Activated effector memory CD4-positive, alpha-beta T cell treated with anti-CD3 and anti-CD28 coated beads, Interleukin-2, amount 50 U/mL, for 16 hours (primary cell): Measurements from ENCODE around the gene PRKCH.
A peak's percentile ranks its signal among the peaks of the same experiment; 100 is the strongest.

Source experiments
- DNase-seq: peaks from one replicate; pipeline ENCODE4 v3.0.0-alpha.2; 2020

PRKCH gene

DNA sequence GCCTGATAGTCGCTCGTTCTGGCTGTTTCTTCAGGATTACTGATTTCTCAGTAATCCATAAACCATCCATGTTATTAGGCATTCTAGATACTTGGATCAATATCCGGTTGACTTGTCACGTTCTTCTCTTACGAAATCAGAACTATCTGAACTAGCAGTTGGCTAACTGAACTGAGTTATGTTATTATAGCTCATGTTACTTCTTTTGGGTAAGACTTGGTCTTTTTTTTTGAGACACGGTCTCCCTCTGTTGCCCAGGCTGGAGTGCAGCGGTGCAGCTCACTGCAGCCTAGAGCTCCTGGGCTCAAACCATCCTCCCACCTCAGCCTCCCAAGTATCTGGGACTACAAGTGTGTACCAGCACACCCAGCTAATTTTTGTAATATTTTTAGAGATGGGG, 178.6 kb downstream of the PRKCH start:
- DNase-seq, result no peak

DNA sequence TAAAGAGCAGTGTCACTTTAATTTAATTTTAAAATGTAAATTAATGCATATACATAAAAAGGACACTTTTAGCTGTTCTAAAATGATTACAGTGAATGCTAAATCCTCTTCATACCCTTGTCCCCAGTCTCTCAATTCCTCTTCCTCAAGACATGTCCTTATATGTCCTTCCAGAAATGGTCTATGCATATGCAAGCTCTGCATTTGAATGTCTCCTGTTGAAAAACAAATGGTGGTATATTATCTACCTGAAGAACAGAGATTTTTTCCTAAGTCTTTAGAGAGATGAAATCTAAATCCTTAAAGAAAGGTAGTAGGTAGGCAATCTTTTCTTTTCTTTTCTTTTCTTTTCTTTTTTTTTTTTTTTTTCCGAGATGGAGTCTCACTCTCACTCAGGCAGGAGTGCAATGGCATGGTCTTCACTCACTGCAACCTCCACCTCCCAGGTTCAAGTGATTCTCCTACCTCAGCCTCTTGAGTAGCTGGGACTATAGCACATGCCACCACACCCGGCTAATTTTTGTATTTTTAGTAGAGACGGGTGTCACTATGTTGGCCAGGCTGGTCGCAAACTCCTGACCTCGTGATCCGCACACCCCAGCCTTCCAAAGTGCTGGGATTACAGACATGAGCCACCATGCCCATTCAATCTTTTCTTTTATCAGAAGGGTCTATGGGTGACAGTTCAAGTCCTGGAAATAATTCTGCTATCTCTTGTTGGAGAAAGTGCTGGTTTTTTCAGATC, 180.5 kb downstream of the PRKCH start:
- no peak for DNase-seq

DNA sequence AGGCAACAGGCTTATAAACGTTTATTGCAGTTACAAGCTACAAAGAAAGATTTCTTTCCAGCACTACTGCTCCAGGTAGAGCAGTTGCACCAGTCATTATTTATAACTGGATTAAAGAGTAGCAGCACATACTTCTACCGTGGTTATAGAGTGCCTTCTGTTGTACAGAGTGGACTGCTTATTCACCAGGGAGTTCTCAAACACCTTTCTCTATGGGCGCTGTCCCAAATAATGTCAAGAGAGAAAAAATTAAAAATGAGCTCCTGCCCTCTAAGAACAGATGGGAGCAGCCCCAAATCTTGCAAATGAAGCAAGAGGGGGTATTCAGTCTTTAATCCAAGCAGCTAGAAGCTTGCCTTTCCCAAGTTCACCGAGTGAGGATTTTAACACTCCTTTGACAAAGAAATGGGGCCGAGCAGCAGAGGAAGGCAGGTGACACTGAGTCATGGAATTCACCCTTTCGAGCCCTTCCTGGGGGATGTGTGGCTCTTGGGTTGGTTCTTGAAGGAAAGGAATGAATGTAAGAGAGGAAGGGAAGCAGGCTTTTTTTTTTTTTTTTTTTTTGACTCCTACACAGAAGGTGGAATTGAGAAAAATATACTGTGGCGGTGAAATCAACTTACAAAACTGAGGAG, 181.2 kb downstream of the PRKCH start:
- DNase-seq, result no peak

DNA sequence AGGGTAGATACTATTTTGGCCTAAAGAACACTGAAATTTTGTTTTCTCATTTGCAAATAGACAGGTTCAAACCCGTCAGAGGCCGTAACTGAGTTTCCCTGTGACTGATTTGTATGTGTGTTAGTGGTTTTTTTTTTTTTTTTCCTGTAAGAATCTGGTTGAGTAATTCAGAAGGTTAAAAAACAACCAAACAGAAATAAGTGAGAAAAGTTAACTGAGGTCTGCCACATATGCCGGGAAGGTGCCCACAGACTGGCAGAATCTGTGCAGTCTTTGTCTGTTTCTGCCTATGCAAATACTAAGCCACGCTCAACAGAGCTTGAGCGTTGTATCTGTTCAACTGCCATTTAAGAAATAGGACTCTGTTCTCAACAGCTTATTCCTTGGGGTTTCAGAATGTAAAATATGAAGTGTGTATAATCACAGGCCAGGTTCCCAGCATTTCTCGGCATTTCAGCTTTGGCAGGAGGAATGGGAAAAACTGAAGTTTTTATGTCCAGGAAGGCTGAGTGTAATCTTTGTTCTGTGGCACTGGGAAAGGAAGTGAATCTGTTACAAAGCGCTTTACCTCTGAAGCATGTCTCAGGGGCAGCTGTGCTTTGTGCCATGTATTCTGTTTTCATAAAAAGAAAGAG, 181.9 kb downstream of the PRKCH start:
- DNase-seq, result peak; percentile 82

DNA sequence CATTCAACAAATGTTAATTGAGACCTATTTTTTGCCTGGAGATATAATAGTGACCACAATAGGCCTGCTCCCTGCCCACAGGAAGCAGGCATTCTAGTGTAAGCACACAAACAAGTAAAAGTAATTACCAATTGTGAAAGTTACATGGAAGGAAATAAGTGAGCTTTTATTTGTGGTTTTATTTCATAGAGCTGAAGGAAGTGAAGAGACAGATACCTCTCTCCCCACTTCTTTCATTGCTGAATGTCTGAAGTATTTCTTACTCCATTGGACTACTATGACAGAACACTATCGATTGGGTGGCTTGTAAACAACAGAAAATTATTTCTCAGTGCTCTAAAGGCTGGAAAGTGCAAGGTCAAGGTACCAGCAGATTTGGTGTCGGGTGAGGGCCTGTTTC, 183.5 kb downstream of the PRKCH start:
- DNase-seq, result no peak

DNA sequence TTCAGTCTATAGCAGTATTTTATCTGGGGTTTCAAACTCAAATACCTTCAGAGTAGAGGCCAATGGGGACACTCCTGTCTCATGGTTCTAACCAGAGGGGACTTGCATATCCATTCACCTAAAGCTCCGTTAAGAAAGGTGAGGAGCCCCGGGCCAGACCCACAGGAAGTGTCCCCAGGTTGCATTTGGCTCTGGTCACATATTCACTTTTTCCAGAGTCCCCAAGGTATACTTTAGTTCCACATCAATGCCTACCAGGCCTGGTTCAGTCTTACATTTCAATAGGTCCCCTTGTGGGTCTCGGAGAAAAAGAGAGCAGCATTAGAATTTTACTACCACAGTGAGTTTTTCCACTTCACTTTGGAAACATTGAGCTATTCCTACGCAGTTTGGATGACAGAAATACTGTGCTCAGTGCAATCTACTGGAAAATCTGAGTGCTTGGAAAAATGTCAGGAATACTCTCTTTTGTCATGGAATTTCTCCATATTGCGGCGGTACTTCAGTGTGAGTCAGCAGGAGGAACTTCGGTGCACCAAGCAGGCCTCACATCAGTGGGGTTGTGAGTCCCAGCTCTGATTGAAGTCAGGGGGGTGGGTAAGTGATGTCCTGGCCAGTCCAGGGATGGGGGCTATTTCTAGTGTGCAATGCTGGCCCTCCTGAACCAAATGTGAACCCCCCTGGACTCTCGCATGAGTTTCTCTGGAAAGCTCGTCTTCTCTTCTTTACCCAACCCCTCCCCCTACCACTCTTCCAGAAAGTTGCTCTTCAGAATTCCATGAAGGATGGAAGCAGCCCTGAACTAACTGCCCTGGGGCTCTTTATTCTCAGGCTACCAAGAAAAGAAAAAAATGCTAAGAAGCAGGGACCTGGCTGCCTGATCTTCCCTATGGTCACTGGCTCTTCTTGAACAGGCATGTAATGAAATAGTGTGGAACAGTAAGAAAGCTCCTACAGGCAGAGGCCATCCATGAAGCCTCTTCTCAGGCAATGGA, 184.7 kb downstream of the PRKCH start:
- no peak for DNase-seq

DNA sequence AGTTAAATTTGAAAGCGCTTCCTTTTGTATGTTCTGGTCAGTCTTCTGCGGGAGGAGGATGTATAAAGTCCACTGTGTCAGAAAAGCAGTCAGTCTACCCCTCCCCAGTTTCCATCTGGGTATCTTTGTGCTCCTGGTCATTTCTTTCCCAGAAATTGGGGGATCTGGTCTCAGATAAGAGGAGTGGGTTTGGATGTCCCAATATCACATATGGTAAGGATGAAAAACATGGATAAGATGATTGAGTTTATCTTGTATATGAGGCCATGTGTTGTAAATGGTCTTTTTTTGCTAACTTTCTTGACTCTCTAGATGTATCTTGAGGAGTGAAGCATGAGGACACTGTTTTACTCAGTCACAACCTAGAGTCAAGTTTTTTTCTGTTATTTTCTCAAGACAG, 187.1 kb downstream of the PRKCH start:
- DNase-seq, result no peak

DNA sequence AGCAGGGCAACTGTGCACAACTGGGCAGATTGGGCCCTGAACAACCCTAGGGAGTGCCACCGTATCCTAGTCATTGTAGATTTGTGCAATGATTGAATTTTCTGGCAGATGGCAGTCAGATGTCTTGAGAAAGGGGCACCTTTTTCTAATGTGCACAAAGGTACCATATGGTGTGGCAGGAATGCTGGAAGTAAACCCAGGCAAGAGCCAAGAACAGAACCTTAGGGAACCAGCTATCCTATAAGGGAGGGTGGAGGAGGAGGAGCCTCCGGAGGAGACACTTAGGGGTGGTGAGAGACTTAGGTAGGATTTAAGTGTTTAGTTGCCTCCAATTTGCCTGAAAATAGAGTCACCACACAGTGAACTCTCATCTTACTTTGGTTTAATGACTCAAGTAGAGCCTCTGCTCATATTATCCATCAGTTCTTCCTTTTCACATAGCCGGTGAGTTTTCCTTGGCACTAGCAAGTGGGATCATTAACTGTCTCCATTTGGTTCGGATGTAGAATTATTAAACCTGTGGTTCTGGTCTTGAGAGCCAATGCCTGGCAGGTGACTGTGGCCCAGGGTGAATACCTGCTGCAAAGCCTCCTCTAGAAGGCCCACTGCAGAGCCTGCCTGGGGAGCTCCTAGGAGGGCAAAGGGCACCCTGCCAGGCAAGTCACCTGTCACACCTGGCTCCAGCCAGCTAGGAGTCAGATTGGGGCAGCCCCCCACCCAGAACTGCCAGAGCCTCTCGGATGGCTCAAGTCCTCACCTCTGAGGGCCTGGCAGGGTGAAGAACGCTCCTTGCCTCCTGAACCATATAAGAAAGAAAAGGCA, 189.6 kb downstream of the PRKCH start:
- DNase-seq, result no peak

DNA sequence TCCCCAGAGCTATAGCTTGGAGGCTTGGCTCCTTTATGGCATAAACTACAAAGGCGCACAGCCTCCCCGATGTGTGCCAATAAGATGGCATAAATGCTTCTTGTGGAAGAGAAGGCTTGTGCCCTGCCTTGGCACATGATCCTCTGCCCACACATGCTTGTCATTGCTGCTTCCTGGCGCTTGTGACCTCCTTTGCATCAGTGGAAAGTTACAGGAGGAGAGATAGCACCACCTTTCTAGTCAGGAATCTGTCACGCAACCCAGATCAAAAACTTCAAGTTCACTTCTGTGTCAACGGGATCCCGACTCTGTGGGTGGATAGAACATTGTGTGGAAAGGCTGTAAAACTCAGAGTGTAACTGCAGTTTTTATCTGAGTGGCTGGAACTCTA, 190.2 kb downstream of the PRKCH start:
- DNase-seq, result peak; percentile 84

DNA sequence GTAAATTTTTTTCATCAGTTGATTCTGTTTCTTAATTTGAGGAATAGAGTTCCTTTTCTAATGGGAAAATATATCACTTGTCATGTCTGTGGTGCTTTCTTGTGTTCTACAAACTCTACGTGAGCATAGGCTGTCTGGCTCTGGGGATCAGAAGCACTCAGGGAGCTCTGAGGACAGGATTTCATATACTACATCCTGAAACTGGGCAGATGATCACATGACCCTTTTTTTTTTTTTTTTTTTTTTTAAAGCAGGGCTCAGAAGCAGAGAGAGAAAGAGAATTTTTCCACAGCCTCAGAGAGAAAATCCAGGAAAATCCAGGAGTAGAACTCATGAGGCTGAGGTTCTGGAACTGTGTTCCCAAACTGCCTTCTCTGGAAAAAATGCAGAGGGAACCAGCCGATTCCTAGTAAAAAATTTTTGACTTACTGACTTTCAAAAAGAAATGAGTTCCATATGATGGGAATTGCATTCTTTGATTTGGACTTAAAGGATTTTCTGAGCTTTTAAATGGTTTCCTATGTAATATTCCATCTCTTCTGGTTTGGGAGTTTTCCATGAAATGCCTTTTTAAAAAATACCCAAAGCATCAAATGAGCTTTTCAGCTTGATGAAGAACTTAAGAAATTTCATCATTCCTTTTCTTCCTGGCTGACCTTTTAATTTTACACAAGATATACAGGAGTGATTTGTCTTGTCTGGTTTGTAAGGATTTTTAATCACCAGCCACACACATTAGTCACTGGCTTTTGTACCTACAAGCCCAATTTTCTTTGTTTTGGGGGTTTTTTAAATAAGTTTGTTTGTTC, 190.9 kb downstream of the PRKCH start:
- no peak for DNase-seq

DNA sequence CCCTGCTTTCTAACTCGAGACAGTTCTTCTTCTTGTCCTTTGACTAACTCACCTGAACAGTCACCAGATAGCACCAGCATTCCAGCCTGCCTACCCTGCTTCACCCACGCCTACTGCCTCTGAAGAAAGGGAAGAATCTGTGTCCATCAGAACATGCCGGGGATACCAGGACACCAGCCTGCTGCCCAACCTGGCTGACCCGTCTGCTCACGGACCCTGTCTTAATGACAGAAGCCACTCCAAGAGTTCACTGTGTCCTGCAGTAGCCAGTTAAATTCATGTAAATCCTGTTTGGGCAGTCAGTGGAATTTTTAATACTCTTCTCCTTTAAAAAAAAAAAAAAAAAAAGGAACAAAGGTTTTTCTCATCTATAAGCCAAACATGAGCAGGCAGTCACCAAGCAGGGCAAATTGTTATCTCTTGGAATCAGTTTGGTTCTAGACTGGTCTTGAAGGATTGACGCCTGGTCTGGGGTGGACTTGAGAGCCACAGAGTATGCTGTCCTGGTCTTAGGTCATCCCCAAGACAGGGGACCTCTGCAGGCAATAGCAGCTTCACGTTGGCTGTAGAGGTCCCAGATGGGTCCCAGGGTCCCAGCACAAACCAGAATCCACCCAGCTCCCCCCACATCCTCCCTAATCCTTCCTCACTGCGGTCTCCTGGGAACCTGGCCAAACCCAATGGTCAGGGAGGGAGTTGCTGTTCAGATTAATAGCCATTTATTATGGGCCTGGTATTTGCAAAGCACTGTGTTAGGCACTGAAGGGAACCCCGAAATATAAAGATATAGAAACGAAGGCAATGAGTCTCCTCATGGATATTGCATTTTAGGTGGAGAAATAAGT, 192.8 kb downstream of the PRKCH start:
- no peak for DNase-seq

DNA sequence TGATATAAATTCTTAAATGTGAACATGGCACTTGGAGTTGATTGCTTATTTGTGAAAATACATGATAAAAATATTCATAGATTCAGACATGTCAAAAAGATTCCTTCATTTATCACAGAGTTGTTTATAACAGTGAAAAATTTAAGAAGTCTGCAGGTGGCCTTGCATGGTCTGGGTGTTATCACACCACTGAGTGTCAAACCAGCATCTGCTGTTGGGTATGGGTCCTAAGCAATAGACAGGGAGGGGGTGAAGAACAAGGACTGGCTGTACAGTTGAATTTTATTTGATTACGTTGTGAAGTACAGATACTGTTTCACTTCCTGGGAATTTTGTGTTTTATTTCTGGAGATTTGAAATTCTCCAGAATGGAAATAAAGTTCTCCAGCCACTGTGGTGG, 193.5 kb downstream of the PRKCH start:
- no peak for DNase-seq

DNA sequence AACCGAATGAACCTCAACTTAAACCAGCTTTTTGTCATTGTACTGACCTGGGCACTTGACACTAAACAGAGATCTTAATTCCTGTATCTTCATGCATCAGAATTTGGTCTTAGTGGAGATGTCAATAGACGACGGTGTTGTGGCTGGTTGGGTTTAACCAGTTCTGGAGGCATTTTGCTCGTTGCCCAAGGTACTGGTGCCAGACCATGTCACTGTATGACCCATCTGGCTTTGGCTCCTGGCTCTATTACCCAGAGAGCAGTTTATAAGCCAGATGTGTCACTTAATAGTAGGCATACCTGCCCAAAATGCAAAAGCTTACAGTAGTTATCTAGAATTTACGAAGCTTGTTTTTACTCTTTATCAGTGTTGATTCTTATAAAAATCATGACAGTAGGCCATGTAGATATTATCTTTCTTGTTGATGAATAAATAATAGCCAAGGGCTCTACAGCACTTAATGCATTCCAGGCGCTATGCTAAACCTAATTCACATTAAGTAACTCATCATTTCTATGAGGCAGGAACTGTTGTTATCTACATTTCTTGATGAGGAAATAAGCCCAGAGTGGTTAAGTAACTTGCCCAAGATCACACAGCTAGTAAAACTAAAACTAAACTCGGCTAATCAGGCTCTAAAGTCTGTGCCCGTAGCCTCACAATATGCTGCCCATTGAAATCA, 194.2 kb downstream of the PRKCH start:
- DNase-seq, result no peak

DNA sequence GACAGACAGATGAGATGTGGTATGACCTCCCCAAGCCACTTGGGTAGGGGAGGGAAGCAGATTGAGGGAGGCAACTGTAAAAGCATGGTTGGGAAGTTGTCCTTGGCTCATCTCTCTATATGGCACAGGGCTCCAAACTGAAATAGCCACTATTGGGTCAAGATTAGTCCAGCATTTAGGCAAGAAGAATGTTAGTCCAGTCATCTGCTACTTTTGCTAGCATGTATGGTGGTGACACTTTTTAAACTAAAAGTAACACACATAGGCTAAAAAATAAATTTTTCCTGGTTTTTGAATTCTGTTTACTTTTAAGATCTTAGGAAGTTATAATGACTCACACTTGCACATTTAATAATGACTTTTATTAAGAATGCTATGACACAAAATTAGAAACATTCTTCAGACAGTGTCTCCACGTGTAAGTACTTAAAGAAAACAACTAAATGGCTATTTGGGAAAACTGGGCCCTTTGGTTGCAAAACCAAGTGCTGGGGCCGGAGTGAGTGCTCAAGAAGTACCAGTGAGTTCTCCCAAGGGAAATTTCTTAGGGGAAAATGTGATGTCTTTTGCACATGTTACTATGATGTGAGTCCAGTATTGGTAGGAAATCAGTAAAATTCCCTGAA, 194.9 kb downstream of the PRKCH start:
- no peak for DNase-seq

DNA sequence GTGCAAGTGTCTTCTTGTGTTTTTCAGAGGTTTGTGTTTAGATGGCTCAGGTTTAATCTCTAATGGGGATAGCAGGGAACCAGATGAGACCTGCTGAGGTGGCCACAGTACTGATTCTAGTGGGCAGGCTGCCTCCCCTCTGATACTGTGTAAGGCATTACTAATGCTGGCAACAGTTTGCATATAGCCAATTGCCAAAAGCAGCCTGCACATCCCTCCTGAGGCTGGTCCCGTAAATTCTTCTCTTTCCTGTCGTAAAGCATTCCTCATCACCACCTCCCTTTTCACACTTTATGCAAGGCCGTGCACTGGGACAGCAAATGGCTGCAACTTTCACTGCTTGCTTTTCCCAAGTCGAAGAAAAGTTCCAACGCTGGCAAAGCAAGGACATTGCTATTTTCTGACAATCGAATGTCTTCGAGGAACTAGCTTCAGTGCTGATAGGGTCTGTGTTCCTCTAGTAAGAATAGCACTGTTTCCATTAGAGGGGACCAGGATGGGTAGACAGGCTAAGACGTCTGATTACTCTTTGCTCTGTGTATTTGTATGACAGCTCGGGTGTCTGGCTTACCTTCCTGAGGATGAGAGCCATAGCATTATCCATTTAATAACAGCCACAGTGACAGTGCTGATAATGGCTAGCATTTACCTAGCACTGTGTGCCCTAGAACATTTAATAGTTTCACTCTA, 195.7 kb downstream of the PRKCH start:
- DNase-seq, result no peak

DNA sequence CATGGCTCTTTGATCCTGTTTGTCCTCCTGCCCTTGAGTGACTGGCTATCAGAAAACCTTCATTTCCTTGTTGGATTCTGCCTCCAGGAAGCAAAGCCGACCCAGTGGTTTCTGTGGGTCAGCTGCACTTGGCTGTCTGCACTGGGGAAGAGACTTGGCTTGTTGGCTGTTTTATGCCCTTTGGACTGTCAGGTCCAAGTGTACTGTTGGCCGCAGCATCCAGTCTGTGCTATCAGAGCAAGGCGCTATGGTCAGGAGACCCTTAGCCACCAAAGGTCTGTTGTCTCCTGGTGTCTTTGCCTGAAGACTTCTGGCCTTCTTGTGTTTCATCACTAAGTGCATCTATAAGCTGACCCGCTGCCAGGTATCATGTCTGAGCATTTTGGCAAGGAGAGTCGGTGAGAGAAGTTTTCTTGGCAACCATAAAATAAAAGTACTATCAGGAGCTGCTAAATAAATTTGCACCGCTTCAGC, 196.6 kb downstream of the PRKCH start:
- DNase-seq, result no peak

DNA sequence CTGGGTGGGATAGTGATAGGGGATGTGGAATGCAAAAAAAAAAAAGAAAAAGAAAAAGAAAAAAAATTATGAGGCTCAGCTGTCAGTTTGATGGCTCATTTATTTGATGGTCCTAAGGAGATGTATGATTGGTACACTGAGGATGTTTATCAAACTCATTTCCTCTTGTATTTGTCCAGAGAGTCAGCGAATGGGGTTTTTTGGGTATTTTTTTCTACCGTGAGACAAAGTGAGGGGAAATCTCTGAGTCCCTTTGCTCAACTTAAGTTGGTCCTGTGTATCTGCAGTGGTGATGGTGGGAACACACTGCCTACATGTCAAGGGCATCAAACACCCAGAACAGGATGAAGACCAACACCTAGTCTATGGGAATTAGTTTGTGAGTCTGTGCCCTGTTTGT, 197.0 kb downstream of the PRKCH start:
- DNase-seq, result no peak

DNA sequence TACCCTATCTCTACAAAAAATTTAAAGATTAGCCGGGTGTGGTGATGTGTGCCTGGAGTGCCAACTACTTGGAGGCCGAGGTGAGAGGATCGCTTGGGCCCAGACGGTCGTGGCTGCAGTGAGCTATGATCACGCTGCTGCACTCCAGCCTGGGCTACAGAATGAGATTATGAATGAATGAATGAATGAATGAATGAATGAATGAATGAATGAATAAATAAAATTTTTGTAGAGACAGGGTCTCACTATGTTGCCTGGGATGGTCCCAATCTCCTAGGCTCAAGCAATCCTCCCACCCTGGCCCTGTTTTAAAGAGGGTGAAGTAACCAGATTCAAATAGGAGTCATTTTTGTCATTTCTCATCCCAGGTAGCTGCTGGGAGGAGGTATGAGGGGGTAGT, 197.7 kb downstream of the PRKCH start:
- no peak for DNase-seq

DNA sequence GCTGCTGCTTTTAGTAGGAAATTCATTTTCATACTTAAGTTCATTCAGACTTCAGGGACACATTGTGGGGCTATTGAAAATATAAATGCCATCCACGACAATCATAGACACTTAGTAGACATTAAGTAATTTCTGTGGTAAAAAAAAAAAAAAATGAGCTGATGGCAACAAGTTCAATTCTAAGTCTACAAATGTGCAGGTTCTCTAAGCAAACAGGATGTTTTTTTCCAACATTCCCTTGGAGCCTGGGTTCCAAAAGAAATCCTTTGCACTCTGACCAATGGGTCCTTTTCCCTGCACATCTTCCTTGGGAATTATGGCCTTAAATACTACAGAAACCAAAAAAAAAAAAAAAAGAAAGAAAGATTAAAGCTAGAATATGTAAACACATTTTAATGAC, 198.4 kb downstream of the PRKCH start:
- no peak for DNase-seq
